Activated CD8-positive, alpha-beta T cell treated with anti-CD3 and anti-CD28 coated beads, Interleukin-2, amount 10 ng/mL, durations not matched to agents 7 days and 5 days (primary cell): ENCODE measurements around the gene NUDCD3. TPM values are rescaled to one million over a fixed set of nuclear protein-coding genes. Genes with fewer than 3 reads are reported as not detected.

ENCODE experiments used
- ATAC-seq: fragments of 150-1000 bp; cut with Tn5 transposase; one replicate; pipeline ENCODE4 v1.10.0; 2021; ENCODE audit warnings: moderate library complexity
- CTCF ChIA-PET: fragments of 350-600 bp; sonication (Branson Sonifier 250); formaldehyde crosslinking; loops from one replicate; lab custom pipeline; 2021; ENCODE audit warnings: antibody characterized with exemption; lab: Charles Lee
- POLR2A ChIA-PET: fragments of 350-600 bp; sonication (Branson Sonifier 250); formaldehyde crosslinking; loops from one replicate; lab custom pipeline; 2021; ENCODE audit warnings: antibody characterized with exemption; lab: Charles Lee
- DNase-seq: peaks from one replicate; pipeline ENCODE4 v3.0.0-alpha.2; 2020
- H3K27ac Mint-ChIP-seq: one replicate; pipeline ENCODE4 v1.8.0; 2021; ENCODE audit warnings: mild to moderate bottlenecking, mixed read lengths
- H3K27me3 Mint-ChIP-seq: one replicate; pipeline ENCODE4 v1.8.0; 2021; ENCODE audit warnings: low read depth, mixed read lengths
- H3K36me3 Mint-ChIP-seq: one replicate; pipeline ENCODE4 v1.8.0; 2021; ENCODE audit warnings: low read depth, mixed read lengths
- H3K4me1 Mint-ChIP-seq: one replicate; pipeline ENCODE4 v1.8.0; 2021; ENCODE audit warnings: low read depth, mixed read lengths
- H3K4me3 Mint-ChIP-seq: one replicate; pipeline ENCODE4 v1.8.0; 2021; ENCODE audit warnings: mild to moderate bottlenecking, mixed read lengths
- H3K9me3 Mint-ChIP-seq: one replicate; pipeline ENCODE4 v1.8.0; 2022; ENCODE audit warnings: mixed read lengths; ENCODE audit not compliant: insufficient read depth
- total RNA-seq, 2 experiments: library from RNA; stranded (reverse); gene quantifications; one replicate each; pipeline ENCODE4 v1.2.3, GENCODE V29; 2021

The NUDCD3 gene
- total RNA-seq, 2 experiments from 2014 or later: 80.7 to 84.0 TPM

- H3K4me3 Mint-ChIP-seq: no peak overlapping the region
- H3K36me3 Mint-ChIP-seq: peaks cover under 1% of the 10 kb centered on the region
- H3K27ac Mint-ChIP-seq: no peak overlapping the region
- DNase-seq: no peak
- H3K27me3 Mint-ChIP-seq: peaks cover 14% of the 10 kb centered on the region
- CTCF ChIA-PET: interaction anchor here (1.6 kb wide), 1 partner anchor 69 kb away, joined by 5 read pairs; no protein-coding TSS in a partner anchor
- H3K4me1 Mint-ChIP-seq: peaks cover 7% of the 10 kb centered on the region
- no peak for ATAC-seq
- H3K9me3 Mint-ChIP-seq: no peaks in the 10 kb centered on the region
- POLR2A ChIA-PET: interaction anchor here (1.3 kb wide), 1 partner anchor 390 kb away, joined by 3 read pairs; the partner anchor contains the start of gene PURB
Measured at GRCh38 chr7:44494960-44495359, 4.5 kb upstream of the NUDCD3 start.

- Mint-ChIP-seq H3K27me3 (peaks cover 11% of the 10 kb centered on the region), H3K36me3 (peaks cover 25% of the 10 kb centered on the region), H3K9me3 (no peaks in the 10 kb centered on the region), H3K4me1 (peaks cover 32% of the 10 kb centered on the region), H3K4me3 (peak overlapping the region; percentile 82), H3K27ac (peak overlapping the region; percentile 94)
- ChIA-PET POLR2A (interaction anchor here (0.7 to 2.3 kb wide), 9 partner anchors 9 to 410 kb away, joined by 3 to 15 read pairs (median 4); partner anchors contain the start of genes OGDH and PURB), CTCF (interaction anchor here (0.8 to 3.0 kb wide), 10 partner anchors 11 to 471 kb away, joined by 3 to 16 read pairs (median 4); no protein-coding TSS in a partner anchor)
- ATAC-seq (no peak), DNase-seq (no peak)
Measured at GRCh38 chr7:44491229-44491628, 771 bp upstream of the NUDCD3 start.

- ChIA-PET POLR2A (interaction anchor here (0.7 to 2.3 kb wide), 13 partner anchors 10 to 409 kb away, joined by 3 to 15 read pairs (median 3); partner anchors contain the start of gene TMED4), CTCF (interaction anchor here (0.9 to 3.0 kb wide), 15 partner anchors 10 to 470 kb away, joined by 3 to 16 read pairs (median 4); partner anchors contain the start of genes H2AZ2 and YKT6)
- Mint-ChIP-seq H3K27ac (peak overlapping the region; percentile 94), H3K4me3 (peak overlapping the region; percentile 82), H3K4me1 (peaks cover 43% of the 10 kb centered on the region), H3K36me3 (peaks cover 35% of the 10 kb centered on the region), H3K9me3 (no peaks in the 10 kb centered on the region), H3K27me3 (peaks cover 3% of the 10 kb centered on the region)
- peak; percentile 62 for DNase-seq
- ATAC-seq: peak; percentile 53
Measured at GRCh38 chr7:44489955-44490350, 505 bp downstream of the NUDCD3 start.

- ATAC-seq (no peak), DNase-seq (no peak)
- H3K4me3 Mint-ChIP-seq: peak overlapping the region; percentile 82
- H3K36me3 Mint-ChIP-seq: peaks cover 45% of the 10 kb centered on the region
- CTCF ChIA-PET: interaction anchor here (0.7 to 3.0 kb wide), 5 partner anchors 9 to 469 kb away, joined by 3 to 16 read pairs (median 3); partner anchors contain the start of gene YKT6
- H3K9me3 Mint-ChIP-seq: peaks cover under 1% of the 10 kb centered on the region
- POLR2A ChIA-PET: interaction anchor here (1.5 kb wide), 1 partner anchor 231 kb away, joined by 9 read pairs; no protein-coding TSS in a partner anchor
- H3K4me1 Mint-ChIP-seq: peaks cover 52% of the 10 kb centered on the region
- H3K27ac Mint-ChIP-seq: no peak overlapping the region
- H3K27me3 Mint-ChIP-seq: no peaks in the 10 kb centered on the region
Measured at GRCh38 chr7:44488955-44489354, 1.5 kb downstream of the NUDCD3 start.

GRCh38 chr7:44486693-44487092 is 3.8 kb downstream of the NUDCD3 start:
- no peak for DNase-seq
- H3K27ac Mint-ChIP-seq: peak overlapping the region; percentile 7
- no peak for ATAC-seq
- POLR2A ChIA-PET: no interaction called here
- H3K9me3 Mint-ChIP-seq: peaks cover 18% of the 10 kb centered on the region
- no peak overlapping the region for H3K4me3 Mint-ChIP-seq
- CTCF ChIA-PET: interaction anchor here (1.2 kb wide), 1 partner anchor 79 kb away, joined by 6 read pairs; no protein-coding TSS in a partner anchor
- H3K27me3 Mint-ChIP-seq: no peaks in the 10 kb centered on the region
- peaks cover 59% of the 10 kb centered on the region for H3K4me1 Mint-ChIP-seq
- peaks cover 67% of the 10 kb centered on the region for H3K36me3 Mint-ChIP-seq

GRCh38 chr7:44486001-44486400 is 4.5 kb downstream of the NUDCD3 start:
- POLR2A ChIA-PET: no interaction called here
- DNase-seq: no peak
- Mint-ChIP-seq H3K27me3 (no peaks in the 10 kb centered on the region), H3K4me3 (no peak overlapping the region), H3K4me1 (peaks cover 54% of the 10 kb centered on the region), H3K27ac (no peak overlapping the region), H3K9me3 (peaks cover 18% of the 10 kb centered on the region), H3K36me3 (peaks cover 74% of the 10 kb centered on the region)
- CTCF ChIA-PET: no interaction called here
- no peak for ATAC-seq

GRCh38 chr7:44484482-44485313 is 5.8 kb downstream of the NUDCD3 start:
- ATAC-seq (no peak), DNase-seq (no peak)
- peaks cover 80% of the 10 kb centered on the region for H3K36me3 Mint-ChIP-seq
- no peak overlapping the region for H3K27ac Mint-ChIP-seq
- peaks cover 18% of the 10 kb centered on the region for H3K9me3 Mint-ChIP-seq
- POLR2A ChIA-PET: no interaction called here
- no peaks in the 10 kb centered on the region for H3K27me3 Mint-ChIP-seq
- CTCF ChIA-PET: interaction anchor here (1.0 to 1.8 kb wide), 3 partner anchors 19 to 244 kb away, joined by 4 to 5 read pairs (median 4); no protein-coding TSS in a partner anchor
- no peak overlapping the region for H3K4me3 Mint-ChIP-seq
- peaks cover 55% of the 10 kb centered on the region for H3K4me1 Mint-ChIP-seq

GRCh38 chr7:44482502-44483485 is 7.7 kb downstream of the NUDCD3 start:
- peaks cover 18% of the 10 kb centered on the region for H3K9me3 Mint-ChIP-seq
- peaks cover 83% of the 10 kb centered on the region for H3K36me3 Mint-ChIP-seq
- DNase-seq: no peak
- ATAC-seq: no peak
- no peaks in the 10 kb centered on the region for H3K27me3 Mint-ChIP-seq
- ChIA-PET CTCF (interaction anchor here (0.9 to 1.8 kb wide), 3 partner anchors 17 to 242 kb away, joined by 3 to 5 read pairs (median 5); no protein-coding TSS in a partner anchor), POLR2A (interaction anchor here (1.3 kb wide), 1 partner anchor 8 kb away, joined by 5 read pairs; no protein-coding TSS in a partner anchor)
- no peak overlapping the region for H3K27ac Mint-ChIP-seq
- peaks cover 43% of the 10 kb centered on the region for H3K4me1 Mint-ChIP-seq
- no peak overlapping the region for H3K4me3 Mint-ChIP-seq

GRCh38 chr7:44477938-44478337 is 12.5 kb downstream of the NUDCD3 start:
- ChIA-PET POLR2A (no interaction called here), CTCF (interaction anchor here (0.6 to 1.3 kb wide), 10 partner anchors 11 to 277 kb away, joined by 3 to 5 read pairs (median 3); partner anchors contain the start of genes NUDCD3 and YKT6)
- H3K27me3 Mint-ChIP-seq: no peaks in the 10 kb centered on the region
- peaks cover 24% of the 10 kb centered on the region for H3K4me1 Mint-ChIP-seq
- no peak overlapping the region for H3K4me3 Mint-ChIP-seq
- ATAC-seq (no peak), DNase-seq (no peak)
- peaks cover 71% of the 10 kb centered on the region for H3K36me3 Mint-ChIP-seq
- H3K27ac Mint-ChIP-seq: no peak overlapping the region
- peaks cover 7% of the 10 kb centered on the region for H3K9me3 Mint-ChIP-seq

GRCh38 chr7:44477063-44477830 is 13.2 kb downstream of the NUDCD3 start:
- H3K36me3 Mint-ChIP-seq: peaks cover 71% of the 10 kb centered on the region
- CTCF ChIA-PET: interaction anchor here (0.6 to 1.3 kb wide), 10 partner anchors 10 to 276 kb away, joined by 3 to 5 read pairs (median 3); partner anchors contain the start of genes NUDCD3 and YKT6

More at GRCh38 chr7:44477063-44477830, 13.2 kb downstream of the NUDCD3 start:
- Mint-ChIP-seq H3K27ac (no peak overlapping the region), H3K4me1 (peaks cover 22% of the 10 kb centered on the region), H3K9me3 (peaks cover under 1% of the 10 kb centered on the region), H3K4me3 (no peak overlapping the region), H3K27me3 (no peaks in the 10 kb centered on the region)
- peak; percentile 93 for ATAC-seq
- DNase-seq: peak; percentile 76
- POLR2A ChIA-PET: no interaction called here
